ENCODE results near the gene MCEE. TPM values are rescaled to one million over a fixed set of nuclear protein-coding genes. Genes with fewer than 3 reads are reported as not detected.

MCEE gene
- total and polyA plus RNA-seq, 2 of the 4 experiments (the other 2 are of a cell fraction) = 11.1 to 15.0 TPM

DNA sequence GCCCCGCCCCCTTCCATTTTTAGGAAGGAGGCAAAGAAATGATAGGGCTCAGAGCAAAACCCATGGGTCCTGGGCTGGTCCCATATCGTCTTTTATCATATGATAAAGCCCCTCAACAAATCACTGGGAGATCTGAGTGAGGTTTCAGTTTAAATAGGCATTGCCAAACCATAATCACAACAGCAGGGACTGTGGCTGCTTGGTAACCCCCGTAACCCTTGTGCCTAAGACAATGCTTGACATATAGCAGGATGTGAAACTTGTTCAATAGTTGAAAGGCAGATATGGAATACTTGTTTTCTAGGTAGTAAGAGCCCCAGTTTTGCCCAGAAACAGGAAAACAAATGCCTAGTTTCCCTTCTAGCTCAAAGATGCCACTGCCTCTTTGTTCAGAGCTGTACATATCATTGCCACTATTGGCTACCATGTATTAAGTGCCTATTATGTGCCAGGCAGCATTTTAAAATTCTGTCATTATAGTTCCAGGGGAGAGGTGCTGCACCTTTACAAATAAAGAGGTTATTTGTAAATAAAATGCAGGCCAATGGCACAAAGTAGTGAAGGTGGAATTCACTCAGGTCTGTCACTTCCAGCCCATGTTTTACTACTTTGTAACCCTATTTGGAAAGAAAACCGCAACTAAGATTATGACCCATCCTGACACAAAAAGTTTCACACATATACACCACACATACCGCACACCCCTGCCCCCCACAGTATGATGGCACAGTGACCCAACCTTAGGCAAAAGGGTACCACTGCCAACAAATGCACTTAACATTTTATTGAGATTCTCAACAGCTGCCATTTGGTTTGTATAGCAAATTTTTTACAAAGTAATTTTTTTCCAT, 47.4 kb downstream of the MCEE start:
- no peaks in the 10 kb centered on the region for H3K9me3 ChIP-seq (ENCODE audit: control insufficient read depth, insufficient read depth, low read length)
- no CpG with 5 or more reads among the region's 5 CpGs for WGBS, 2 experiments (ENCODE audit: extremely low coverage in 2 of 2, insufficient read length in 1 of 2)
- no peak overlapping the region for H3K14ac ChIP-seq (replicated peaks; ENCODE audit: low read depth, low read length)
- H2BK15ac ChIP-seq (ENCODE audit: low read depth, low read length) = no peak overlapping the region
- H2AK9ac ChIP-seq (replicated peaks; ENCODE audit: low read depth, low read length, poor library complexity) = no peak overlapping the region
- H4K5ac ChIP-seq (ENCODE audit: low read depth, low read length) = no peak overlapping the region
- H3K27ac ChIP-seq (ENCODE audit: insufficient read depth, low read length) = no peak overlapping the region
- no peak overlapping the region for H3K4ac ChIP-seq (ENCODE audit: low read depth, low read length)
- H4K8ac ChIP-seq (ENCODE audit: low read depth in 2 of 2, low read length in 2 of 2) = no peak overlapping the region
- no peak overlapping the region for H2BK120ac ChIP-seq (ENCODE audit: low read depth, low read length)
- H2AFZ ChIP-seq (replicated peaks; ENCODE audit: low read length, poor library complexity) = no peak overlapping the region
- dilution Hi-C loops (cut with HindIII; ENCODE audit: low sequenced_read_pairs, unreplicated experiment) (no loop called here), intact Hi-C loops (cut with micrococcal nuclease) (no loop called here), in situ Hi-C loops (cut with MboI; ENCODE audit: low sequenced_read_pairs) (no loop called here)
- no peak overlapping the region for H3K56ac ChIP-seq (ENCODE audit: extremely low read depth, insufficient read depth, low read length)
- no peaks in the 10 kb centered on the region for H3K79me1 ChIP-seq (ENCODE audit: low read depth in 1 of 2, low read length in 2 of 2)
- no peaks in the 10 kb centered on the region for H3K9me1 ChIP-seq (ENCODE audit: insufficient read depth, low read length)
- ATAC-seq (ENCODE audit: low read depth) (no peak), DNase-seq (no peak)
- H3K4me1 ChIP-seq (ENCODE audit: control insufficient read depth, insufficient read depth, low read length) = no peaks in the 10 kb centered on the region; the same call in 1 of the 2 replicates
- H4K91ac ChIP-seq (ENCODE audit: insufficient read depth, low read depth, low read length) = no peak overlapping the region
- no peaks in the 10 kb centered on the region for H3K27me3 ChIP-seq (ENCODE audit: control insufficient read depth, insufficient read depth, low read length)
- TF ChIP-seq RFX5 (IDR thresholded peaks at IDR 0.05; ENCODE audit: low read depth, low read length) (no peak), MAZ (IDR thresholded peaks at IDR 0.05; ENCODE audit: borderline replicate concordance, low read depth, low read length) (no peak), MAFK (IDR thresholded peaks at IDR 0.05; ENCODE audit: low read depth, low read length) (no peak), CEBPB (IDR thresholded peaks at IDR 0.05; ENCODE audit: low read depth, low read length) (no peak)
- TF ChIP-seq, protein P1, sequence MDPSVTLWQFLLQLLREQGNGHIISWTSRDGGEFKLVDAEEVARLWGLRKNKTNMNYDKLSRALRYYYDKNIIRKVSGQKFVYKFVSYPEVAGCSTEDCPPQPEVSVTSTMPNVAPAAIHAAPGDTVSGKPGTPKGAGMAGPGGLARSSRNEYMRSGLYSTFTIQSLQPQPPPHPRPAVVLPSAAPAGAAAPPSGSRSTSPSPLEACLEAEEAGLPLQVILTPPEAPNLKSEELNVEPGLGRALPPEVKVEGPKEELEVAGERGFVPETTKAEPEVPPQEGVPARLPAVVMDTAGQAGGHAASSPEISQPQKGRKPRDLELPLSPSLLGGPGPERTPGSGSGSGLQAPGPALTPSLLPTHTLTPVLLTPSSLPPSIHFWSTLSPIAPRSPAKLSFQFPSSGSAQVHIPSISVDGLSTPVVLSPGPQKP (IDR thresholded peaks at IDR 0.05; ENCODE audit: borderline replicate concordance, low read depth, low read length) = no peak
- TF ChIP-seq, protein P2, sequence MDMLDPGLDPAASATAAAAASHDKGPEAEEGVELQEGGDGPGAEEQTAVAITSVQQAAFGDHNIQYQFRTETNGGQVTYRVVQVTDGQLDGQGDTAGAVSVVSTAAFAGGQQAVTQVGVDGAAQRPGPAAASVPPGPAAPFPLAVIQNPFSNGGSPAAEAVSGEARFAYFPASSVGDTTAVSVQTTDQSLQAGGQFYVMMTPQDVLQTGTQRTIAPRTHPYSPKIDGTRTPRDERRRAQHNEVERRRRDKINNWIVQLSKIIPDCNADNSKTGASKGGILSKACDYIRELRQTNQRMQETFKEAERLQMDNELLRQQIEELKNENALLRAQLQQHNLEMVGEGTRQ (IDR thresholded peaks at IDR 0.05; ENCODE audit: low read depth, low read length) = no peak
- no peak overlapping the region for H2BK20ac ChIP-seq (ENCODE audit: low read depth, low read length)
- H4K20me1 ChIP-seq (ENCODE audit: insufficient read depth, low read length) = no peaks in the 10 kb centered on the region
- H3K4me2 ChIP-seq (ENCODE audit: low read depth, low read length) = no peak overlapping the region
- no peak overlapping the region for H3K23ac ChIP-seq (ENCODE audit: low read depth, low read length)
- no TSS peak for BruUV-seq (replicated peaks)
- CTCF ChIA-PET = no interaction called here
- no peak overlapping the region for H3K4me3 ChIP-seq (ENCODE audit: insufficient read depth, low read depth, low read length)
- H3K18ac ChIP-seq (ENCODE audit: low read depth, low read length) = no peak overlapping the region
- H3K36me3 ChIP-seq (ENCODE audit: control insufficient read depth, insufficient read depth, low read length) = peaks cover 16% of the 10 kb centered on the region
- H2BK5ac ChIP-seq (ENCODE audit: low read depth, low read length, poor library complexity, severe bottlenecking) = no peak overlapping the region
- H2AK5ac ChIP-seq (ENCODE audit: low read depth, low read length) = no peak overlapping the region
- POLR2A ChIA-PET (ENCODE audit: unreplicated experiment) = no interaction called here
- no peak overlapping the region for H3K9ac ChIP-seq (ENCODE audit: low read depth, low read length)

All from IMR-90 (cell line).